ENCODE measurements around the gene TUBA4B. TPM values are rescaled to one million over a fixed set of nuclear protein-coding genes. Genes with fewer than 3 reads are reported as not detected.

The TUBA4B gene
- total and polyA plus RNA-seq, 2 donors from 2014 or later, result 0.98 to 15.4 TPM

DNA sequence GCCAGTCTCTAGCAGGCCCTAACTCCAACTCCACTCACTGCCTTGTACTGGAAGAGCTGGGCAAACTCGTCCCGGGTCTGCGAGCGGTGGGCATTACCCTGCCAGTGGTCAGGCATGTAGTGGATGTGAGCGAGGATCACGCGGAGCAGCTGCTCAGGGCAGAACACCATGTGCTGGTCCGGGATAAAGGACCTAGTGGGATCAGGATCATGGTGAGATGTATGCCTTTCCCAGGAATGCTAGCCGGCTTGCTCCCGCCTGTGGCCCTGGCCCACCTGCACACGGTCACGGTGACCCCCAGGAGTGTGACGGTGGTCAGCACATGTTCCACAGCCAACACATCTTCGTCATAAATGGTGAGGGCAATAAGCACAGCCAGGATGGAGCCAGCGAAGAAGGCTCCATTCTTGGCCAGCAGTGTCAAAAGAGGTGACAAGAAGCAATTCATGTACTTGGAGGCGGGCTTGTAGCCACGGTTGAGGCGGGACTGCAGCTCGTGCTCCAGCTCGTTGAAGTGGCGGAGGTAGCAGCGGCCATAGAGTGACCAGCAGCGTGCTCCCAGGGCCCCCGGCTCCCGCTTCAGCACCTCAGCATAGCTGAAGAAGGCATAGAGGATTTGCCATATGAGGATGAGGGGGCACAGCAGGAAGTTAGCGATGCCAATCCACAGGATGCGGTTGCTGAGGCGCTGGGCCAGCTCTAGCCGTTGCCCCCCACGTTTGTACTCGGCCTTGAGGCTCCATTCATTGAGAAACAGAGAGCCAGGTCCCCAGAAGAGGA is 29.0 kb upstream of the TUBA4B start:
- H3K36me3 ChIP-seq (ENCODE audit: control insufficient read depth in 2 of 3, insufficient read depth in 3 of 3, low read length in 3 of 3), result peaks cover 11 to 64% (median 38%) of the 10 kb centered on the region in 3 donors

DNA sequence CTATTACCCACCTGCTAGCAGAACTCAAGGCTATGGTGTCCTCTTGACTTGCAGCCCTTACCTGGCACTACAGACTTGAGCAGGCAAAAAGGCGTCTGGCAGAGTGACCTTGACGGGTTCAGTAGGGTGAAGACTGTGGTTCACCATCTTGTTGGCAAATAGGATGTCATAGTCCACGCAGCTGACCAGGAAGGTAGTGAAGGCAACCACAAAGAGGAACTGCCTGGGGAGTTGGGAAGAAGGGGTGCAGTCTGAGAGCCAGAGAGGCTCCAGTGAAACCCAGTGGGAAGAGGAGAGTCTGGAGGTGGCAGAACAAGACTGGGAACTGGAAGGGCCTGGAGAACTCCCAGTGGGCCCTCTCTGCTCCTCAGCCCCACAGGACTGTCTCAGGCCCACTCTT is 27.7 kb upstream of the TUBA4B start:
- Histone ChIP-seq H3K36me3 (ENCODE audit: control insufficient read depth in 2 of 3, insufficient read depth in 3 of 3, low read length in 3 of 3) (peaks cover 11 to 58% (median 38%) of the 10 kb centered on the region in 3 donors), H3K4me3 (ENCODE audit: low read length in 3 of 3) (no peak overlapping the region), H3K27ac (ENCODE audit: low read depth in 2 of 2, low read length in 2 of 2) (no peak overlapping the region), H3K9me3 (ENCODE audit: control insufficient read depth in 2 of 3, insufficient read depth in 1 of 3, low read length in 3 of 3) (no peaks in the 10 kb centered on the region), H3K27me3 (ENCODE audit: control insufficient read depth, insufficient read depth, low read length) (no peaks in the 10 kb centered on the region), H3K9ac (ENCODE audit: low read length in 3 of 3) (no peak overlapping the region), H3K4me1 (ENCODE audit: control insufficient read depth in 2 of 3, insufficient read depth in 2 of 3, low read depth in 1 of 3, low read length in 3 of 3) (peaks cover 0 to 15% (median 11%) of the 10 kb centered on the region in 3 donors)
- no peak for DNase-seq
- TF ChIP-seq, protein P1, sequence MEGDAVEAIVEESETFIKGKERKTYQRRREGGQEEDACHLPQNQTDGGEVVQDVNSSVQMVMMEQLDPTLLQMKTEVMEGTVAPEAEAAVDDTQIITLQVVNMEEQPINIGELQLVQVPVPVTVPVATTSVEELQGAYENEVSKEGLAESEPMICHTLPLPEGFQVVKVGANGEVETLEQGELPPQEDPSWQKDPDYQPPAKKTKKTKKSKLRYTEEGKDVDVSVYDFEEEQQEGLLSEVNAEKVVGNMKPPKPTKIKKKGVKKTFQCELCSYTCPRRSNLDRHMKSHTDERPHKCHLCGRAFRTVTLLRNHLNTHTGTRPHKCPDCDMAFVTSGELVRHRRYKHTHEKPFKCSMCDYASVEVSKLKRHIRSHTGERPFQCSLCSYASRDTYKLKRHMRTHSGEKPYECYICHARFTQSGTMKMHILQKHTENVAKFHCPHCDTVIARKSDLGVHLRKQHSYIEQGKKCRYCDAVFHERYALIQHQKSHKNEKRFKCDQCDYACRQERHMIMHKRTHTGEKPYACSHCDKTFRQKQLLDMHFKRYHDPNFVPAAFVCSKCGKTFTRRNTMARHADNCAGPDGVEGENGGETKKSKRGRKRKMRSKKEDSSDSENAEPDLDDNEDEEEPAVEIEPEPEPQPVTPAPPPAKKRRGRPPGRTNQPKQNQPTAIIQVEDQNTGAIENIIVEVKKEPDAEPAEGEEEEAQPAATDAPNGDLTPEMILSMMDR (IDR thresholded peaks at IDR 0.05; ENCODE audit: borderline replicate concordance, extremely low read depth, insufficient read depth), result no peak
- intact Hi-C loops (cut with DNase I), result no loop called here
- no peak for FAIRE-seq

More for the DNA sequence above, 29.0 kb upstream of the TUBA4B start:
- Histone ChIP-seq H3K4me1 (ENCODE audit: control insufficient read depth in 2 of 3, insufficient read depth in 2 of 3, low read depth in 1 of 3, low read length in 3 of 3) (peaks cover 0 to 20% (median 17%) of the 10 kb centered on the region in 3 donors), H3K9ac (ENCODE audit: low read length in 3 of 3) (no peak overlapping the region), H3K27ac (ENCODE audit: low read depth in 2 of 2, low read length in 2 of 2) (no peak overlapping the region), H3K27me3 (ENCODE audit: control insufficient read depth, insufficient read depth, low read length) (no peaks in the 10 kb centered on the region), H3K9me3 (ENCODE audit: control insufficient read depth in 2 of 3, insufficient read depth in 1 of 3, low read length in 3 of 3) (no peaks in the 10 kb centered on the region), H3K4me3 (ENCODE audit: low read length in 3 of 3) (no peak overlapping the region)
- DNase-seq (no peak), FAIRE-seq (no peak)
- intact Hi-C loops (cut with DNase I), result no loop called here
- TF ChIP-seq, protein P1 (IDR thresholded peaks at IDR 0.05; ENCODE audit: borderline replicate concordance, extremely low read depth, insufficient read depth), result no peak

DNA sequence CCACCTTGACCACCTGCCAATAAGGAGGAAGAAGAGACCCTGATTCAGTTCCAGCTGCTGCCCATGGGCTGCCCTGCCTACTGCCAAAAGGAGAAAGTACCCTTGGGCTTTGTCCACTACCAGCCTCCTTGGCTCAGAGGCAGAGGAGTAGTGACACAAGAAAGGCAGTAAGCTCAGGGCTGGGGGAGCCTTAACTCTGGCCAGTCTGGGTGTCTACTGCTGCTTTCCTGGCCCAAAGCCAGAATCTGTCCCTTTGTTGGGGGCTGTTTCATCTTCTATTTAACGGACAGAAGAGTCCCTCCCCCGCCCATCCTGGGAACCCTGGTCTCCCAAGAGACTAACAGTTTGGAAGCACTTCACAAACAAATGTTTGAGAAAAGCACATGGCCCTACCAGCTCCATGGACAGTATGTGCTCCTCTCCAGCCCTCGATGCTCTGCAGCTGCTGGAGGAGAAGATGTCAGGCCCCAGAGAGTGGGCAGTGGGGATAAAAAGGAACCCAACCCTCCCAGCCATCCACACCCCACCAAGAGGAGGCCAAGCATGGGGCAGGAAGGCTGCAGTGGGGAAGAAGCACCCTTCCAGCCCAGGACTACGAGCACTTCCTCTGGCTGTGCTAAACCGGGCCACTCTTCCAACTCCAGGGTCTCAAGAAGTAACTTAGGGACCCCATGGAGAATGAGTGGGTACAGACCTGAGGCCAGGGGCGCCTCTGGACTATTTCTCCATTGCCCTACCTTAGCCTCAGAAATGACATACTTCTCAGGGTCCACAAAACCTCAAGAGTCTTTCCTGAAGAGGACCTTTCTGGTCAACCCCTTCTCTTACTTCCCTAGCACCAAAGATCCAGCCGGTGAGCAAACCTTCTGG is 24.8 kb upstream of the TUBA4B start:
- Histone ChIP-seq H3K9me3 (ENCODE audit: control insufficient read depth in 2 of 3, insufficient read depth in 1 of 3, low read length in 3 of 3) (no peaks in the 10 kb centered on the region), H3K4me3 (ENCODE audit: low read length in 3 of 3) (peak overlapping the region; percentile 58 to 98 (median 75)), H3K9ac (ENCODE audit: low read length in 3 of 3) (peak overlapping the region; percentile 9 to 100 (median 99)), H3K36me3 (ENCODE audit: control insufficient read depth in 2 of 3, insufficient read depth in 3 of 3, low read length in 3 of 3) (peaks cover 18 to 46% (median 34%) of the 10 kb centered on the region in 3 donors), H3K27ac (ENCODE audit: low read depth in 2 of 2, low read length in 2 of 2) (peak overlapping the region in 1 of 2 donors; percentile 91), H3K27me3 (ENCODE audit: control insufficient read depth, insufficient read depth, low read length) (no peaks in the 10 kb centered on the region), H3K4me1 (ENCODE audit: control insufficient read depth in 2 of 3, insufficient read depth in 2 of 3, low read depth in 1 of 3, low read length in 3 of 3) (peaks cover 0 to 17% (median 11%) of the 10 kb centered on the region in 3 donors)
- intact Hi-C loops (cut with DNase I), result no loop called here
- no peak for DNase-seq
- TF ChIP-seq, protein P1 (IDR thresholded peaks at IDR 0.05; ENCODE audit: borderline replicate concordance, extremely low read depth, insufficient read depth), result no peak
- FAIRE-seq, result no peak

Data from kidney (tissue), 14 donors.